ENCODE results near the gene IQGAP1.

DNA sequence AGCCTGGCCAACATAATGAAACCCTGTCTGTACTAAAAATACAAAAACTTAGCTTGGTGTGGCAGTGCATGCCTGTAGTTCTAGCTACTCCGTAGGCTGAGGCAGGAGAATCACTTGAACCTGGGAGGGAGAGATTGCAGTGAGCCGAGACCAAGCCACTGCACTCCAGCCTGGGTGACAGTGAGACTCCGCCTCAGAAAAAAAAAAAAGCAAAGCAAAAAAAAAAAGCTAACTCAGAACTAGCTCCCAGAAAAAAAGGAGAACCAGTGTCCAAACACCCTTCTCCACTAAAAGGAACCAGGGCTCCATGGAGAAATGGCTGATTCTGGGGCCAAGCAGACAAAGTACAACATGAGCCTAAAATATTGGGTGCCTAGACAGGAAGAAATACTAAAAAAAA lies 124.9 kb downstream of the IQGAP1 start:
- TF ChIP-seq, protein P1, sequence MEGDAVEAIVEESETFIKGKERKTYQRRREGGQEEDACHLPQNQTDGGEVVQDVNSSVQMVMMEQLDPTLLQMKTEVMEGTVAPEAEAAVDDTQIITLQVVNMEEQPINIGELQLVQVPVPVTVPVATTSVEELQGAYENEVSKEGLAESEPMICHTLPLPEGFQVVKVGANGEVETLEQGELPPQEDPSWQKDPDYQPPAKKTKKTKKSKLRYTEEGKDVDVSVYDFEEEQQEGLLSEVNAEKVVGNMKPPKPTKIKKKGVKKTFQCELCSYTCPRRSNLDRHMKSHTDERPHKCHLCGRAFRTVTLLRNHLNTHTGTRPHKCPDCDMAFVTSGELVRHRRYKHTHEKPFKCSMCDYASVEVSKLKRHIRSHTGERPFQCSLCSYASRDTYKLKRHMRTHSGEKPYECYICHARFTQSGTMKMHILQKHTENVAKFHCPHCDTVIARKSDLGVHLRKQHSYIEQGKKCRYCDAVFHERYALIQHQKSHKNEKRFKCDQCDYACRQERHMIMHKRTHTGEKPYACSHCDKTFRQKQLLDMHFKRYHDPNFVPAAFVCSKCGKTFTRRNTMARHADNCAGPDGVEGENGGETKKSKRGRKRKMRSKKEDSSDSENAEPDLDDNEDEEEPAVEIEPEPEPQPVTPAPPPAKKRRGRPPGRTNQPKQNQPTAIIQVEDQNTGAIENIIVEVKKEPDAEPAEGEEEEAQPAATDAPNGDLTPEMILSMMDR (conservative IDR thresholded peaks at IDR 0.05) = no peak
- TF ChIP-seq ZFX (IDR thresholded peaks at IDR 0.05) = no peak

All from C4-2B (cell line).